T-cell (primary cell): ENCODE measurements around the gene NRAS. TPM values are rescaled to one million over a fixed set of nuclear protein-coding genes. Genes with fewer than 3 reads are reported as not detected.

Source experiments
- ATAC-seq, 4 experiments: fragments of 200-7000 bp in 3 of 4; fragments of 150-1000 bp in 1 of 4; cut with Tn5 transposase; replicated peaks in 1 of 4; 1 replicate in 3 of 4; 2 replicates in 1 of 4; pipeline ENCODE4 v1.10.0; 2021; ENCODE audit warnings: moderate library complexity in 3 of 4, mild to moderate bottlenecking in 2 of 4, moderate number of reproducible peaks in 1 of 4
- CTCF ChIA-PET, 2 donors: fragments of 300-600 bp; sonication (Branson Sonifier 250); formaldehyde crosslinking; loops; one replicate each; lab custom pipeline; 2022; ENCODE audit warnings: antibody characterized with exemption in 2 of 2; lab: Charles Lee
- POLR2A ChIA-PET, 2 donors: fragments of 300-600 bp; sonication (Branson Sonifier 250); formaldehyde crosslinking; loops; one replicate each; lab custom pipeline; 2022; ENCODE audit warnings: antibody characterized with exemption in 2 of 2; lab: Charles Lee
- DNase-seq, 35 experiments: peaks; one replicate each; pipeline versions ENCODE4 v3.0.0 to v3.0.0-alpha.2; 2013 to 2023
- H3K27ac ChIP-seq: one replicate; pipeline ENCODE4 v1.5.1; 2013; ENCODE audit warnings: low read length
- H3K27me3 ChIP-seq, 2 experiments: replicated peaks in 1 of 2; 1 replicate in 1 of 2; 2 replicates in 1 of 2; pipeline versions ENCODE4 v1.6.1 to v1.7.0; 2013; ENCODE audit warnings: low read length in 1 of 2, mixed read lengths in 1 of 2; ENCODE audit not compliant: control insufficient read depth in 2 of 2, insufficient read depth in 2 of 2; ENCODE audit errors: extremely low read depth in 1 of 2
- H3K36me3 ChIP-seq, 2 donors: 1 replicate in 1 of 2; 2 replicates in 1 of 2; pipeline versions ENCODE4 v1.6.1 to v1.7.0; 2013; ENCODE audit warnings: low read length in 1 of 2; ENCODE audit not compliant: control insufficient read depth in 2 of 2, insufficient read depth in 1 of 2; ENCODE audit errors: extremely low read depth in 1 of 2
- H3K4me1 ChIP-seq, 2 experiments: 1 replicate in 1 of 2; 2 replicates in 1 of 2; pipeline versions ENCODE4 v1.6.1 to v1.7.0; 2013; ENCODE audit warnings: low read length in 2 of 2, mixed read lengths in 1 of 2; ENCODE audit not compliant: insufficient read depth in 2 of 2, control insufficient read depth in 1 of 2; ENCODE audit errors: extremely low read depth in 1 of 2
- H3K4me3 ChIP-seq, 2 donors: 1 replicate in 1 of 2; 2 replicates in 1 of 2; pipeline versions ENCODE4 v1.5.1 to v1.7.0; 2013; ENCODE audit warnings: mild to moderate bottlenecking in 2 of 2, low read length in 1 of 2, moderate library complexity in 1 of 2; ENCODE audit not compliant: control insufficient read depth in 1 of 2; ENCODE audit errors: extremely low read depth in 1 of 2
- H3K9me3 ChIP-seq: 2 replicates; pipeline ENCODE4 v1.7.0; 2013
- H3K27ac Mint-ChIP-seq, 2 donors: one replicate each; pipeline ENCODE4 v1.8.0; 2020 to 2021; ENCODE audit warnings: mild to moderate bottlenecking in 2 of 2, mixed read lengths in 2 of 2
- H3K27me3 Mint-ChIP-seq, 2 donors: one replicate each; pipeline ENCODE4 v1.8.0; 2021 to 2022; ENCODE audit warnings: mixed read lengths in 2 of 2
- H3K36me3 Mint-ChIP-seq: one replicate; pipeline ENCODE4 v1.8.0; 2021; ENCODE audit warnings: mixed read lengths
- H3K4me1 Mint-ChIP-seq, 3 donors: one replicate each; pipeline ENCODE4 v1.8.0; 2020 to 2022; ENCODE audit warnings: mixed read lengths in 3 of 3, mild to moderate bottlenecking in 1 of 3
- H3K4me3 Mint-ChIP-seq, 3 donors: one replicate each; pipeline ENCODE4 v1.8.0; 2020 to 2022; ENCODE audit warnings: mild to moderate bottlenecking in 3 of 3, mixed read lengths in 3 of 3, moderate library complexity in 3 of 3
- H3K9me3 Mint-ChIP-seq, 3 donors: one replicate each; pipeline ENCODE4 v1.8.0; 2020 to 2022; ENCODE audit warnings: mixed read lengths in 3 of 3
- WGBS: methylation state at CpG from one replicate; pipeline ENCODE4 v1.1.5; 2013; ENCODE audit warnings: missing lambda C conversion rate; ENCODE audit not compliant: insufficient coverage; 5-methylcytosine and 5-hydroxymethylcytosine counted together
- total RNA-seq, 35 experiments: library from RNA in 6 of 35; stranded (reverse) in 6 of 35; fragments of 120-200 nt in 1 of 35; gene quantifications; one replicate each; pipeline versions ENCODE4 v1.2.1 to v1.2.4 and lab custom pipeline; 2013 to 2026

NRAS gene
- total RNA-seq, 5 donors from 2014 or later (not counting 1 experiment from before 2014, with no cell fraction given), result 19.9 to 29.7 (median 22.1) TPM

DNA sequence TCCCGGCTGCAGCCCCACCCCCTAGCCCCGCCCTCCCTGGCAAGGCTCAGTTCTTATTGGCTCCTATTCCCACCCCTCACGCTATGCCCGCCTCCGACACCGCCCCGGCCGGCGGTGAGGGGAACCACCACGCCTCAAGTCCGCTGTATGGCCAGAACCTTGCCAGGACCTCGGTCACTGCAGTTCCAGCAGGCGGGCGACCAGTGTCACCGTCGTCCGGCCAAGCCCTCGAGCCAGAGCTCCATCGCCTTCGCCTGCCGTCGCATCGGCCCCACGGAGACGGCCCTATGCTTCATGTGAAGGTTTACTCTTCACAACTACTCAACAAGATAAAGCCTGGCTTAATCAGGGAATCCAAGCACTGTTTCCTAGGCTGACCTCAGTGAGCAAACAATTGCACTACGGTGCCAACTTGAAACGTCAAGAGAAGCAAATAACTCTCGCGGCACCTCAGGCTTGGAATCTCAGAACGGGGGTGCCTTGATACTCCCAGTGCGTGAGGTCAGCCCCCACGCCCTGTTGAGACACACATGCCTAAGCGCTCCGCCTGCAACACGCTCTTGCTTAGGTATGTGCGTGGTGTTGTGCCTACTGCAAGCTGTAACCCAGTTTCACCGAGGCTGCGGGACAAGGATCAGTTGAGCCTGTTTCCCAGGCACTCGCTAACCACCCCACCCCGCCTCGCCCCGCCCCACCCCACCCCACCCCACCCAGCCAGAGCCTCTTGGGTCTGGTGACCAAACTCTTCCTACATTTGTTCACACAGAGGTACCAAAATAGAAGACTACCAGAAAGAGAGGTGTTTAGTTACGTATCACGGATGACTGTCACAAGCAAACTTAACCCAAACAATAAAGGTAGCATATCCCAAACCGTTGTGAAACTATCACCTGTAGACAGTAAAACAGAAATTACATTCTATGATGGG is 46.2 kb downstream of the NRAS start:
- DNase-seq, result peak; percentile 62 to 88 (median 81)
- CTCF ChIA-PET, result interaction anchor here in 1 of 2 donors (0.6 to 0.8 kb wide), 3 partner anchors 7 to 23 kb away, joined by 3 to 6 read pairs (median 3); no protein-coding TSS in a partner anchor
- no peaks in the 10 kb centered on the region for H3K36me3 Mint-ChIP-seq
- H3K4me1 Mint-ChIP-seq, result peaks cover 0 to 10% (median 9%) of the 10 kb centered on the region in 3 donors
- ATAC-seq, result peak; percentile 97 to 99 (median 98)
- WGBS, result 2% methylated on average over 29 of the region's 45 CpGs
- H3K4me3 Mint-ChIP-seq, result peak overlapping the region; percentile 89 to 96 (median 94)
- peaks cover 6 to 16% of the 10 kb centered on the region in 2 experiments for H3K27me3 ChIP-seq
- POLR2A ChIA-PET, result interaction anchor here in 1 of 2 donors (0.6 to 1.1 kb wide), 2 partner anchors 43 to 46 kb away, joined by 3 to 4 read pairs; partner anchors contain the start of gene NRAS
- no peaks in the 10 kb centered on the region for H3K36me3 ChIP-seq
- H3K27ac Mint-ChIP-seq, result peak overlapping the region; percentile 9 to 79
- H3K9me3 ChIP-seq, result no peaks in the 10 kb centered on the region
- H3K27me3 Mint-ChIP-seq, result peaks cover 13 to 15% of the 10 kb centered on the region in 2 donors
- peaks cover 0 to 11% of the 10 kb centered on the region in 2 experiments for H3K4me1 ChIP-seq
- no peaks in the 10 kb centered on the region for H3K9me3 Mint-ChIP-seq
- H3K4me3 ChIP-seq, result peak overlapping the region; percentile 76 to 82
- no peak overlapping the region for H3K27ac ChIP-seq

DNA sequence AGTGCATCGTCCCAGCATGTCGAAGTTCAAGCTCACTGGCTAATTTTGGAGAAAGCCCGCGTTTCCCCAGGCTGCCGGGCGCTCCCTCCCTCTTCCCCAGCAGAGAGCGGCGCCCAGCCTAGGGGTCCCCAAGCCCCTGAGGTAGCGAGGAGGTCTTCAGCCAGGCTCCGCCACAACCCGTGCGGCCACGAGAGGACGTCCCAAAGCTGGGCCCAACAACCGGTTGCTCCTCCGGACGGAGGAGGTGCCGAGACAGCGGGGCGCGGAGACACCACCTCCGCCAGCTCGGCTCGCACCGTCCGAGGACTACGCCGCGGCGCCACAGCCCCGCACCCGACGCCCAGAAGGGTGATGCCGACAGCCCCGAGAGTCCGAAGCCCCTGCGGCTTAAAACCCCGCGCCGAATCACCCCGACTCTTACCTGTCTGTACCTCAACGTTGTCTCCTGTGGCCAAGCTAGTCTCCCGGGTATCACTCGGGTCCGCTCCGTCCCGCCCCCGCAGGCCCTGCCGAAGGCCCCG is 46.9 kb downstream of the NRAS start, which contains the start of gene DENND2C:
DENND2C (minus strand) TSS at position 488 of the 521 bp plus-strand sequence. CDS start 44,065 bp downstream, outside the sequence.
- DNase-seq (peak in 1 of 35 experiments; percentile 1), ATAC-seq (peak; percentile 46 to 68 (median 58))
- 1% methylated on average over 48 of the region's 50 CpGs for WGBS
- ChIA-PET CTCF (interaction anchor here (0.6 to 1.0 kb wide), 5 partner anchors 8 to 88 kb away, joined by 3 to 6 read pairs (median 3); partner anchors contain the start of gene BCAS2 (in 1 of the 2)), POLR2A (interaction anchor here in 1 of 2 donors (1.1 kb wide), 1 partner anchor 47 kb away, joined by 4 read pairs; the partner anchor contains the start of gene NRAS)
- Mint-ChIP-seq H3K9me3 (no peaks in the 10 kb centered on the region), H3K27me3 (peaks cover 11 to 12% of the 10 kb centered on the region in 2 donors), H3K36me3 (no peaks in the 10 kb centered on the region), H3K4me3 (peak within 1 kb of the TSS; percentile 89 to 96 (median 94)), H3K27ac (peak within 1 kb of the TSS; percentile 9 to 79), H3K4me1 (peaks cover 0 to 10% (median 9%) of the 10 kb centered on the region in 3 donors)
- peaks cover 6 to 16% of the 10 kb centered on the region in 2 experiments for H3K27me3 ChIP-seq
- H3K27ac ChIP-seq, result peak within 1 kb of the TSS; percentile 21
- H3K9me3 ChIP-seq, result no peaks in the 10 kb centered on the region
- peaks cover 0 to 11% of the 10 kb centered on the region in 2 experiments for H3K4me1 ChIP-seq
- H3K4me3 ChIP-seq, result peak within 1 kb of the TSS; percentile 76 to 82
- no peaks in the 10 kb centered on the region for H3K36me3 ChIP-seq

DNA sequence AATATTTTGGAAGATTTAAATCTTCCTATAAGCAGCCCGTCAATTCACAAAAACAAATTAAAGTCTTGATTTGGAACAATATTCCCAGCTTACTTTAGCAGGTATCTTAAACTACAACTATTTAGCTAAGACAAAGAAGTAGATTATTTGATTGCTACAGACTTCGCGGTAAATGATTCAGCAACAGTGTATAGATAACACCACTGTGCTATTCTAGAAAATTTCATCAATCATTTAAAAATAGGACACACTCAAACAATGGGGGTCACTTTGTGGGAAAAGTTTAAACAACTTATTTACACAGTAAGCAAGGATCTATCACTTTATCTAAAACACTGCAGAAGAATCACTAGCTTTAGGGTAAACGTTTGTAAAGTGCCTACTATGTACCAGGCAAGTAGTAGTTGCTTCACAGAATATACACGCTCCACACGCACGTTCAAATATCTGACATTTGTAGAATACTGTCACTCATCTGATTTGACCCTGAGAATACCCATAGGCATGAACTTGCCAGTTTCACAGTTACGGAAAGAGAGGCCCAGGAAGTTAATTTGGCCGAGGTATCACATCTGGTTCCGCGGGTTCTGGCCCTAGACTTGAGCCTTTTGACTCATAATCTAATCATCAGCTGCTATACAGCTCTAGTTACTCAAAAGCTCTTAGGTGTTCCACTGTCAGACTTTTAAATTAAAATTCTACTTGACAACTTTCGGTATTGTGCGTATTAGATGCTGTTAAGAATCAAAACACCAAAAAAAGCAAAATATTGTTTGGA is 47.6 kb downstream of the NRAS start:
- Histone ChIP-seq H3K9me3 (no peaks in the 10 kb centered on the region), H3K4me3 (peak overlapping the region; percentile 76 to 82), H3K27ac (peak overlapping the region; percentile 21), H3K4me1 (peaks cover 0 to 11% of the 10 kb centered on the region in 2 experiments), H3K27me3 (peaks cover 6 to 16% of the 10 kb centered on the region in 2 experiments), H3K36me3 (no peaks in the 10 kb centered on the region)
- H3K9me3 Mint-ChIP-seq, result no peaks in the 10 kb centered on the region
- POLR2A ChIA-PET, result interaction anchor here in 1 of 2 donors (1.1 kb wide), 1 partner anchor 47 kb away, joined by 4 read pairs; the partner anchor contains the start of gene NRAS
- peak overlapping the region in 1 of 2 donors; percentile 44 for H3K27ac Mint-ChIP-seq
- no peaks in the 10 kb centered on the region for H3K36me3 Mint-ChIP-seq
- 85% methylated on average over 4 of the region's 13 CpGs for WGBS
- H3K27me3 Mint-ChIP-seq, result peaks cover 7 to 11% of the 10 kb centered on the region in 2 donors
- peaks cover 0 to 10% (median 9%) of the 10 kb centered on the region in 3 donors for H3K4me1 Mint-ChIP-seq
- CTCF ChIA-PET, result interaction anchor here (0.6 to 1.2 kb wide), 5 partner anchors 11 to 851 kb away, joined by 3 read pairs; partner anchors contain the start of gene BCAS2 (in 1 of the 2)
- DNase-seq (no peak), ATAC-seq (no peak)
- H3K4me3 Mint-ChIP-seq, result peak overlapping the region; percentile 89 to 96 (median 94)

DNA sequence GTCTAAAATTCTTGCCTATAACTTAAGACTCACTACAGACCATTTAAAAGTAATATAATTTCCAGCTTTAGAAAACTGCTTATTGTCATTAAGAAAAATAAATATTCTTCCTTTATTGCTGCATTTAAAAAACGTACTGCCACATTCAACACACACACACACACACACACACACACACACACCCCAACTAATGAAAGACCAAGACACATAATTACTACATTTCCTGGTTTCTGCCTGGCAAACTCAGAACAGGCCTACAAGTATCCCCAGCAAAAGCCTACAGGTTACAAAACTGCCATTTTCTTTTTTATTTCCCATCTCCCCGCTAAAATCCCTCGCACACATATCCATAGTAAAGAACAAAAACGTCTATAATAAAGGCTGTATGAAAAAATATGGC is 48.2 kb downstream of the NRAS start:
- Mint-ChIP-seq H3K27ac (no peak overlapping the region), H3K36me3 (no peaks in the 10 kb centered on the region), H3K4me3 (peak overlapping the region in 1 of 3 donors; percentile 94), H3K9me3 (no peaks in the 10 kb centered on the region), H3K27me3 (peaks cover 7 to 11% of the 10 kb centered on the region in 2 donors), H3K4me1 (peaks cover 0 to 10% (median 9%) of the 10 kb centered on the region in 3 donors)
- peaks cover 6 to 16% of the 10 kb centered on the region in 2 experiments for H3K27me3 ChIP-seq
- no peaks in the 10 kb centered on the region for H3K9me3 ChIP-seq
- CTCF ChIA-PET, result interaction anchor here in 1 of 2 donors (1.2 kb wide), 1 partner anchor 17 kb away, joined by 3 read pairs; no protein-coding TSS in a partner anchor
- no peaks in the 10 kb centered on the region for H3K36me3 ChIP-seq
- no peak overlapping the region for H3K4me3 ChIP-seq
- DNase-seq (no peak), ATAC-seq (no peak)
- WGBS, result 71% methylated on average over 1 of the region's 4 CpGs
- no peak overlapping the region for H3K27ac ChIP-seq
- POLR2A ChIA-PET, result no interaction called here
- H3K4me1 ChIP-seq, result peaks cover 0 to 11% of the 10 kb centered on the region in 2 experiments

DNA sequence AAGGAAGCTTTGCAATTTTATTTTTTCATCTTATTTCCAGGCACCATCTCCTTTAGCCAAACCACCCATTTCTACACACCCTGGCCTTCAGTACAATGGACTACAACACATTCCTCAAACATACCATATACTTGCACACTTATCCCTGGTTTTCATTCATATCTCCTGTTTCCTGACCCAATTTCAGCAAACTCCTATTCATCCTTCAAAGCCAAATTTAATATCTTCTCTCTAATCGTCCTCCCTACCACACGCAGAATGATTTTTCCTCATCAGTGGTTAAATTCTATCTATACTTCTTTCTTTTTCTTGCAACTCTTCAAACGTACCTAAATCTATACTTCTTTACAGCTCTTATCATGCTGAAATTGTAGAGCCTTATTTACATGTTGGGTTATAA is 49.6 kb downstream of the NRAS start:
- no peaks in the 10 kb centered on the region for H3K36me3 Mint-ChIP-seq

More for the DNA sequence above, 49.6 kb downstream of the NRAS start:
- WGBS, result 83% methylated on average over 1 of the region's 3 CpGs
- Mint-ChIP-seq H3K9me3 (no peaks in the 10 kb centered on the region), H3K4me3 (no peak overlapping the region), H3K4me1 (peaks cover 0 to 10% (median 9%) of the 10 kb centered on the region in 3 donors), H3K27ac (no peak overlapping the region), H3K27me3 (peaks cover 7 to 14% of the 10 kb centered on the region in 2 donors)
- H3K27me3 ChIP-seq, result peaks cover 5 to 16% of the 10 kb centered on the region in 2 experiments
- CTCF ChIA-PET, result no interaction called here
- no peaks in the 10 kb centered on the region for H3K36me3 ChIP-seq
- H3K27ac ChIP-seq, result no peak overlapping the region
- H3K9me3 ChIP-seq, result no peaks in the 10 kb centered on the region
- DNase-seq (no peak), ATAC-seq (no peak)
- peaks cover 0 to 11% of the 10 kb centered on the region in 2 experiments for H3K4me1 ChIP-seq
- POLR2A ChIA-PET, result no interaction called here
- no peak overlapping the region for H3K4me3 ChIP-seq
